GM21367 (cell line): ENCODE measurements around the gene BCAR3.
"Not testable (repeated sequence)": the region's sequence is repeated elsewhere in the genome, so short reads cannot be mapped to it uniquely, and the experiment has no call there.

Experiments
- ATAC-seq: cut with Tn5 transposase; IDR thresholded peaks from one replicate; pipeline ENCODE4 v1.9.1; 2021; ENCODE audit not compliant: unreplicated experiment

The BCAR3 gene

GRCh38 chr1:93690341-93690740, 8.7 kb upstream of the BCAR3 start:
- no peak for ATAC-seq

- ATAC-seq = no peak
Observed at GRCh38 chr1:93689521-93690223, 8.0 kb upstream of the BCAR3 start.

DNA sequence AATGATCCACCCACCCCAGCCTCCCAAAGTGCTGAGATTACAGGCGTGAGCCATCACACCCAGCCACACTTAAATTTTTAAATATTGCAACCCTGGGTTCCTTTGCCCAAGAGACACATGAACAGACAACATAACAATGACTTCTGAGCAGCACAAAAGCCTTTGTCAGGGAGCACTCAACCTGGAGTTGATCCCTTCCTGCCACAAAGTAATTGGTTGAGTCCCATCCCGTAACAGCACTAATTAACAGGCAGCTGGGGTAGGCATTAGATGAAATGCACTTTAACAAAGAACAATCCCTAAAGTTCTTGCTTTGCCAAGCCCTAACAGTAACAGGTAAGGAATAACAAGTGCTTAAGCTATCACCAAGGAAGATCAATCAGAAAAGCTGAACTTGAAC, 5.9 kb upstream of the BCAR3 start:
- ATAC-seq = no peak

GRCh38 chr1:93686504-93687250, 5.0 kb upstream of the BCAR3 start:
- ATAC-seq = no peak

- ATAC-seq = no peak
Observed at GRCh38 chr1:93685918-93686317, 4.3 kb upstream of the BCAR3 start.

DNA sequence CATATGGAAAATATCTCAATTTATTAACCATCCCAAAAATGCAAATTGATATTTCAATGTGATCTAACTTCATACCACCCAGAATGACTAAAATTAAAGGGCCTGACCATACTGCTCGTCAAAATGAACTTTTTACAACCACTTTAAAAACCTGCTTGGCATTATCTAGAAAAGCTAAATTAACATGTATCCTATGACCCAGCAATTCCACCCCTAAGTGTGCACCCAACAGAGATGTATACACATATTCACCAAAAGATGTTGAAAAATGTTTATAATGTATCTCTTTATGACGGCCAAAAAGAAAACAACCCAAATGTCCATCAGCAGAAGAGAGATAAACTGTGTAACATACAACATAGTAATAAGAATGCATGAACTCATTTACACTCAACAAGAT, 1.6 kb upstream of the BCAR3 start:
- ATAC-seq = no peak

GRCh38 chr1:93681989-93682412, 364 bp upstream of the BCAR3 start:
- no peak for ATAC-seq

- ATAC-seq = peak; percentile 80
Observed at GRCh38 chr1:93680420-93681100, 1.1 kb downstream of the BCAR3 start.

DNA sequence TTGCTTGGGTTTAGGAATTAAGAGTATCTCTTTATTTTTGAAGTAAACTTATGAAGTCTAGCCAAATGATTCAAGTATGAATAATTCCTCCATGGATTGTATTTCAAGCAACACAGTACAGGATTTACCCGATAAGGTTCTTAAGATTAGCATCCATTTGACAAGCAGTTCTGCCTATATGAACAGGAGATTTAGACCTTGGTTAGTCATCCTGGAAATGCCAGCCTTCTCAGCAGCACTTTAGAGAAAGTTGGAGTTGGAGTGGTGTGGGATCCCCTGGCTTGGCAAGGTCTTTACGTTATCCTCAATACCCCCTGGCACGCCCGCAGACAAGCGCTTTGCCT, 1.6 kb downstream of the BCAR3 start:
- ATAC-seq = no peak

DNA sequence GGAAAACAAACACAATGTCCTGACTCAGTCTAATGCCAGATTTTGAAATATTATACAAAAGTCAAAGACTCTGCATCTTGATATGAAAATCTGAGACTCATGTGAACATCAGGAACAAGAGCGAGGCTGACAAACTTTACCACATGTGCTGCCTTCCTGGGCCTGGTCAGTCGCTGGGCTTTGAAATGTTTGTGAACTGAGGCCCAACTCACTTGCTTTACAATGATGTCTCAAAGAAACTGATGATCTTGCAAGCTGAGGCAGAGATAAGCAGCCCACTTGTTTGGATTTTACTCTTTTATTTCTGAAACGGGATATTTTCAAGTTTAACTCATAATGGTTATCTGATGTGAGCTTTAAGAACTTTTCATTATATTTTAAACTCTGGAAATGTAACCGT, 2.1 kb downstream of the BCAR3 start:
- ATAC-seq = no peak

DNA sequence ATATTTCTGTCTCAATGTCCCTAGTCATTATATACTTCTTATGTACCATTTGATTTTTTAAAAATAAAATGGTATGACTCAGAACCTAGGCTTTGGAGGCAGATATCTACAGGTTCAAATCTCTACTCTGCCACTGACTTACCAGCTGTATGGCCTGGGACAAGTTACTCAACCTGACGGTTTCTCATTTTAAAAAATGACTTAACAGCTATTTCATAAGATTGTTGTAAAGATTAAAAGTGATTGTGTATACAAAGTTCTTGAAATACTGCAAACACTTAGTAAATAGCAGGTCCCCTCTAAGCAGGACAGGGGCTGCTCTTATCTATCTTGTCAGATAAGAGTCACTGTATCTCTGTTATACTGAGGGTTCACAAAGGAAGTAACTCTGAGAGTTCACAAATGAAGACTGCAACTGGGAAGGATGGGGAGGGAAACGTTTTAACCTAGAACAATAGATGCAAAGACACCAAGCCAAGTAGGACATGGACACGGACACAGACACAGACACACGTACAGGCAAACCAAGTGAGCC, 2.6 kb downstream of the BCAR3 start:
- no peak for ATAC-seq

DNA sequence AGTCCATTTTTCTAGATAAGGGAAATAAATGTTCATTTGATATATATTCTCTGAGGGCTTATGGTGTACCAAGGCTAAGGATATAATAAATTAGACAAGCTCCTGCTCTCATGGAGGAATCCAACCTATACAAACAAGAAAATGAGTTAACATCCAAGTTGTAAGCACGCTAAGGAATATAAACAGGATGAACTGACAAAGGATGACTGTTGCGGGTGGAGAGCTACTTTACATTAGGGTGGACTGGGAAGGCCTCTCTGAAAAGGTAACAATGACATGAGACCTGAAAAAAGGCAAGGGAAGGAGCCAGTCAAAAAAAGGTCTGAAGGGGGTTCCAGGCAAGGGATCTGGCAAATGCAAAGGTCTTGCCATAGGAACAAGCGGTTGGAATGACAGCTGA, 3.1 kb downstream of the BCAR3 start:
- ATAC-seq = no peak

DNA sequence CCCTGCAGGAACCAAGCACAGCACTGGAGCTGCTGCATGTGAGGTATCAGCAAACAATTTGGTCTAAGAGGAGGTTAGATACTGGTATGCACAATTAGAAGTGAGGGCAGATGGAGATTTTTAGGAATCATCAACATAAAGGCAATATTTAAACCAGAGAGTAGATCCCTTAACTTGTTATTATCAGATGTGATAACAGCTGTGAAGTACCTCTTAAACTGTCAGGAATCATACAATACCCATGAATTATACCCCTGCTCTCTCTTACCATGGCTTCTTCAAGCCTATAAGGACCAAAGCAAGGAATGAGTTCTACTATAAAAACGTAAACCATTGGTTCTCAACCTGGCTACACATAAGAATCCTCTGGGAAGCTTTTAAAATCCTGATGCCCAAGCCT, 3.9 kb downstream of the BCAR3 start:
- ATAC-seq = no peak

DNA sequence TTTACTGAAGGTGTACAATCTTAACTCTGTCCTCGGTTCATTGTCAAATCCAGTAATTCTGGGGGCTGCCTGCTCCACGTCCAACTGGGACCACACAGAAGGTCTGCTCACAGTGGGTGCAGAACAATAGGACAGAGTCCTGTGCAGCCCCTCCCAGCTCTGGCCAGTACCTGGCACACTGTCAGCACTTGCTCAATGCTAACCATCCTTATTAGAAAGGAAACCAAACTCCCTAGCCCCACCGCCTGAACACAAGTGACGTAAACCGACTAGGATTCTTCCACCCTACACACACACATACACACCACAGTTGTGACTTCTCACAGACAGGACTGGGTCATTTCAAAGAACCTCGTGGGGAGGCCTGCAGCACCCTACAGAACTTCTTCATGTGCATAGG, 5.2 kb downstream of the BCAR3 start:
- ATAC-seq = no peak

DNA sequence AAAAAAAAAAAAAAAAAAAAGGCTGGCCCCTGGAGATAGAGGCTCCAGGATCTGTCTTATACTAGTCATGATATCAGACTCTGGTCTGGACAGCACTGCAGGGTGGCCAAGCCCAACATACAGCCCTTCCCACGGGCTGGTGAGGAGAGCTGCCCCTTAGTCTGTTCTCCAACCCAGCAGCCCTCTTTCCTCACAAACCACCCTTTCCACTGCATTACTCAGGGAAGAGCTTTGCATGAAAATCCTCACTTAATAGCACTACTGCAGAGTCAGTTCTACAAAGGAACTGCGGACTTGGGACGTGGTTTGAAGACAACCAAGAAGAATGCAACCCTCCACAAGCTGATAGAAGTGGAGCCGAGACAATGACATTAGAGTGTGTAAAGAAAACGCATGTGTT, 5.7 kb downstream of the BCAR3 start:
- no peak for ATAC-seq

- no peak for ATAC-seq
Observed at GRCh38 chr1:93675271-93675670, 6.4 kb downstream of the BCAR3 start.

- not testable (repeated sequence) for ATAC-seq
Observed at GRCh38 chr1:93674071-93674470, 7.6 kb downstream of the BCAR3 start.

DNA sequence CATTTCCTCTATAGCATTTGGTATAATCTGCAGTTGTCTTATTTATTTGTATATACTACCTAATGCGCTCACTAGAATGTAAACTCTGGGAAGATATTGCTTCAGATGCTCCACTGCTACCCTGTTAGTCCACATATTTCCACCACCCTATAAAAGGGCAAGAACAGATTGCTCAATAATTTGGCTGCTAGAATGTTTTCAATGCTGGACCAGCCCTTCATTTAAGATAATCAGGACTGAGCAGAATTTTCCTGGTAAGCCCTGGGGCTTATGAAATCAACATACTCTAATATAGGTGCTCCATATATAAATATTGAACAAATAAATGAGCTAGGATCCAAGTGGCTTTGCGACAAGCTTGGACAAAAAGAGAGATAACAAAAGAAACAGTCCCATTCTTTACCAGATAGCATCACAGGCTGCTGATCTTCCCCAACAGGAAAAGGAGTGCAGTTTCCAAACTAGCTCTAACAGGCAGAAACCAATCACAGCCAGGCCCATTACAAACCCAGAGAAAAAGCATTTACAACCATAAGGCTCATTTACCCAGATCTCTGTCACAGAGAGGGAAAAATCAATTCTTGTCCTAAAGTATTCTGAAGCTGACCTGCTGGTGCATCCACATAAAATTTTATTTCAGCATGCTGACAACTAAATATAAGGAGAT, 8.3 kb downstream of the BCAR3 start:
- ATAC-seq = no peak

DNA sequence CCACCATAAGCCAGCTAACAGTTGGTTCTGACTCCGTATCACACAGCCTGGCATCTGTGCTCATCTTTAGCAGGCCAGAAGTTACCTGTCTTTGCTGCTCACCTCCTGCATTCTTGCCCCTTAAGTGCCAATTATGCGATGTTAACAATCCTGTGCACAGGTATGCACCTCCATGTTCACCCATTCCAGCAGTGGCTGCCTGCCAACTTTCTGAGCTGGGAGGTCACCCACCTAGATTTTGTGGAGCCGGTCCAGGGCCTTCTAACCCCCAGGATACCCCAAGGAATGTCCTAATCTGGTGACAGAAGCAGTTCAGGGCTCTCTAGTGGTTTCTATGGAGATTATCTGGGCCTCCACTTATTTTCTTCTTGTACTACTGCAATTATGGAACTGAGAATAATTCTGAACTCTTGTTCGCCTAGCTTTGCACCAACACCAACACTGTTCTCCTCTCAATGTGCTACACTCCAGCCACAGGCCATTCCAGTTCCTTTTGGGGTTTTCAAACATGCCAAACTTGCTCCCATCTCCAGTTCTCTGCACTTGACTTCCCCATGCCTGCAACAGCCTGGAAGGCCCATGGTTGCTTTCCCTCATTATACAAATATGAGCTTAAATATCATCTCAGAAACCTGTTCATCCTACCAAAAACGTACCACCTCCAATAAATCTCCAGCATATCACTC, 9.0 kb downstream of the BCAR3 start:
- ATAC-seq = no peak

- no peak for ATAC-seq
Observed at GRCh38 chr1:93672069-93672468, 9.6 kb downstream of the BCAR3 start.

GRCh38 chr1:93671099-93671621, 10.5 kb downstream of the BCAR3 start:
- no peak for ATAC-seq
